ACC112 (cell line): ENCODE measurements around the gene BNIP3.

Experiments
- H2AFZ ChIP-seq: fragments of 200-600 bp; sonication (generic); one replicate; pipeline ENCODE4 v1.6.0; 2017; ENCODE audit warnings: antibody characterized with exemption, low read length; ENCODE audit not compliant: unreplicated experiment
- H3K27ac ChIP-seq: fragments of 200-600 bp; sonication (generic); 2 replicates; pipeline ENCODE4 v1.5.1; 2014; ENCODE audit warnings: low read depth, mild to moderate bottlenecking, antibody characterized with exemption, low read length, moderate library complexity
- H3K27me3 ChIP-seq: fragments of 200-600 bp; sonication (generic); 2 replicates; pipeline ENCODE4 v1.6.1; 2014; ENCODE audit warnings: mild to moderate bottlenecking, antibody characterized with exemption, low read length, moderate library complexity, mixed read lengths; ENCODE audit not compliant: insufficient read depth
- H3K36me3 ChIP-seq: fragments of 200-600 bp; sonication (generic); 2 replicates; pipeline ENCODE4 v1.6.1; 2016; ENCODE audit warnings: mild to moderate bottlenecking, antibody characterized with exemption, low read length, moderate library complexity, mixed read lengths; ENCODE audit not compliant: insufficient read depth
- H3K4me1 ChIP-seq: fragments of 200-600 bp; sonication (generic); one replicate; pipeline ENCODE4 v1.6.1; 2016; ENCODE audit warnings: low read length, mixed read lengths; ENCODE audit not compliant: insufficient read depth, unreplicated experiment, control insufficient read depth
- H3K4me3 ChIP-seq: fragments of 200-600 bp; sonication (generic); 2 replicates; pipeline ENCODE4 v1.5.1; 2014; ENCODE audit warnings: mild to moderate bottlenecking, low read depth, low read length
- H3K79me2 ChIP-seq: fragments of 200-600 bp; sonication (generic); one replicate; pipeline ENCODE4 v1.6.0; 2016; ENCODE audit warnings: low read length; ENCODE audit not compliant: control insufficient read depth, unreplicated experiment, insufficient read depth

Gene BNIP3

DNA sequence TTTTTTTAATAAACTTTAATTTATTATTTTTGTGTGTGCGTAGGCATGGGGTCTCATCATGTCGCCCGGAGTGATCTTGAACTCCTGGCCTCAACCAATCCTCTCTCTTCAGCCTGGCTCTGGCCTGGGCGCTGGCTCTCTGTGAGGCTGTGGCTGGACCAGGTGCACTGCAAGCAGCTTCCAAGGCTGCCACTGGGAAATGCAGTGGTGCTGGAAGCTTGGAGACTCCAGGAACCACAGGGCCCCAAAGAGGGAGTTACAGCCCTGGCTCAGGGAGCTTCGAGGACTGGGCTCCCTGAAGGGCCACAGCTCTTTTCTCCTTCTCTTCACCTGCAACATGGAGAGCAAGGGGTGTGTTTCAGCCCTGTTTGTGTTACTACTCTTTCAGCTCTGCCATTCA, 36.7 kb upstream of the BNIP3 start:
- no peak overlapping the region for H2AFZ ChIP-seq
- H3K4me3 ChIP-seq = no peak overlapping the region
- H3K79me2 ChIP-seq = no peaks in the 10 kb centered on the region
- no peaks in the 10 kb centered on the region for H3K4me1 ChIP-seq
- no peak overlapping the region for H3K27ac ChIP-seq
- peaks cover 27% of the 10 kb centered on the region for H3K27me3 ChIP-seq
- no peaks in the 10 kb centered on the region for H3K36me3 ChIP-seq

DNA sequence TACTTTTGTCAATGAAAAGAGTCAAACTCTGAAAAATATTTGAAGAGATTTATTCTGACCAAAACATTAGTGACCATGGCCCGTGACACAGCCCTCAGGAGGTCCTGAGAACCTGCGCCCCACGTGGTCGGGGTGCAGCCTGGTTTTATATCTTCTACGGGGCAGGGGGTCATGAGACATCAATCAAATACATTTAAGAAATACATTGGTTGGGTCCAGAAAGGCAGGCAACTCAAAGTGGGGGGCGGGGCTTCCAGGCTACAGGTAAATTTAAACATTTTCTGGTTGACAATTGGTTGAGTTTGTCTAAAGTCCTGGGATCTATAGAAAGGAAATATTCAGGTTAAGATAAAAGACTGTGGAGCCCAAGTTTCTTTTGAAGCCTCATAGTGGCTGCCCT, 34.8 kb upstream of the BNIP3 start:
- Histone ChIP-seq H3K36me3 (no peaks in the 10 kb centered on the region), H3K4me3 (no peak overlapping the region), H3K27ac (no peak overlapping the region), H3K4me1 (no peaks in the 10 kb centered on the region), H3K27me3 (peaks cover 39% of the 10 kb centered on the region), H2AFZ (no peak overlapping the region), H3K79me2 (no peaks in the 10 kb centered on the region)

DNA sequence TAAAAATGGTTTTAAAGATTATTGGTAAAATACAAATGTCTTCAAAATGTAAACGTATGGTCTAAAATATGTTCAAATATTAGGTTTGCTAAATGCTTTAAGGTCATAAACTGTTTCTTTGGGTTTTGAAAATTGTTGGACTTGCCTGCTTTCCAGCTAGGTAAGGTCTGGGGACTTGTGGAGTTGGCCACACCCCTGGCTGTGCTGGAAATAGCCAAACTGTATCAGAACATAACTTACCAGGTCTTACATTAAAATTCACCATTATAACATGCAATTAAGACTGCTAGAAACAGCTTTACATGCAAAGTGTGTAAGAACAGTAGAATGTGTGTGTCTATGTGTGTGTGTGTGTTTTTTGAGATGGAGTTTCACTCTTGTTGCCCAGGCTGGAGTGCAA, 29.7 kb upstream of the BNIP3 start:
- no peak overlapping the region for H3K27ac ChIP-seq
- no peaks in the 10 kb centered on the region for H3K4me1 ChIP-seq

GRCh38 chr10:132011024-132011423, 29.3 kb upstream of the BNIP3 start:
- Histone ChIP-seq H2AFZ (no peak overlapping the region), H3K27ac (no peak overlapping the region), H3K36me3 (no peaks in the 10 kb centered on the region), H3K27me3 (peaks cover 61% of the 10 kb centered on the region), H3K4me3 (no peak overlapping the region), H3K4me1 (no peaks in the 10 kb centered on the region), H3K79me2 (no peaks in the 10 kb centered on the region)

More for the DNA sequence above, 29.7 kb upstream of the BNIP3 start:
- Histone ChIP-seq H3K27me3 (peaks cover 65% of the 10 kb centered on the region), H3K79me2 (no peaks in the 10 kb centered on the region), H2AFZ (no peak overlapping the region), H3K4me3 (no peak overlapping the region), H3K36me3 (no peaks in the 10 kb centered on the region)

DNA sequence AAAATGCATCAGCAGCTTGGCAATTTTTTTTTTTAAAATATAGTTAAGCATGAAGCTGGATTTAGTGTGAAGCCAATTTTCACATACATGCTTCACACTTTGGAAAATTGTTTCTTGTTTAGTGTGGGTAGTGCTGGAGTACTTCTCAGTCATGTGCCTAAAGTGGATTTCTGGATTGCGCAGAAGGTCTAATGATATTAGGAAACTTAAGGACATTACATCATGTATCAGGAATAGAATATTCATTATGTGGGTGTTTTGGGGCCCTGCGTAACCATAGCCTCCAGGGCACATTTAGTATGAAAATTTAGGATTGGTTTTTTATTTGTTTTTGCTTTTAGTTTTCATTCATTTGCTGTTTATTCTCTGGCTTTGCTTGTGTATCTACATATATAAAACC, 28.8 kb upstream of the BNIP3 start:
- Histone ChIP-seq H3K36me3 (no peaks in the 10 kb centered on the region), H3K4me1 (no peaks in the 10 kb centered on the region), H2AFZ (no peak overlapping the region), H3K27ac (no peak overlapping the region), H3K79me2 (no peaks in the 10 kb centered on the region), H3K4me3 (no peak overlapping the region), H3K27me3 (peaks cover 59% of the 10 kb centered on the region)

GRCh38 chr10:132009575-132009974, 27.9 kb upstream of the BNIP3 start:
- Histone ChIP-seq H3K27me3 (peaks cover 53% of the 10 kb centered on the region), H3K4me1 (no peaks in the 10 kb centered on the region), H3K4me3 (no peak overlapping the region), H3K36me3 (no peaks in the 10 kb centered on the region), H3K79me2 (no peaks in the 10 kb centered on the region), H2AFZ (no peak overlapping the region), H3K27ac (no peak overlapping the region)

DNA sequence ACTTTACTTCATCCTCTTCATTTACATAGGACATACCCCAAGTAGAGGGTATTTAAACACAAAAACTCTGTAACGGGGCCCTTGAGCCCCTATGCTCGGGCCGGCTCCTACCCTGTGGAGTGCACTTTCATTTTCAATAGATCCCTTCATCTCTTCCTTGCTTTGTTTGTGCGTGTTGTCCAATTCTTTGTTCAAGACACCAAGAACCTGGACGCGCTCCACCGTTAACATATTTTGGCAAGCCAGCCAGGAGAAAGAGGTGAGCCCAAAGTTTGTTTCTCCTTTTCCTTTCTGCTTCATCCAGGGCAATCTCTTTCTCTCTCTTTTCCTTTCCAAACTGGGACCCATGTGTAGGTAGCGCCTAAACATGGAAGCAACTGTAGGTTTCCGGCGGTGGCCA, 26.0 kb upstream of the BNIP3 start:
- Histone ChIP-seq H3K4me1 (no peaks in the 10 kb centered on the region), H3K4me3 (no peak overlapping the region), H3K27me3 (peaks cover 51% of the 10 kb centered on the region), H2AFZ (no peak overlapping the region), H3K79me2 (no peaks in the 10 kb centered on the region), H3K27ac (no peak overlapping the region), H3K36me3 (no peaks in the 10 kb centered on the region)

DNA sequence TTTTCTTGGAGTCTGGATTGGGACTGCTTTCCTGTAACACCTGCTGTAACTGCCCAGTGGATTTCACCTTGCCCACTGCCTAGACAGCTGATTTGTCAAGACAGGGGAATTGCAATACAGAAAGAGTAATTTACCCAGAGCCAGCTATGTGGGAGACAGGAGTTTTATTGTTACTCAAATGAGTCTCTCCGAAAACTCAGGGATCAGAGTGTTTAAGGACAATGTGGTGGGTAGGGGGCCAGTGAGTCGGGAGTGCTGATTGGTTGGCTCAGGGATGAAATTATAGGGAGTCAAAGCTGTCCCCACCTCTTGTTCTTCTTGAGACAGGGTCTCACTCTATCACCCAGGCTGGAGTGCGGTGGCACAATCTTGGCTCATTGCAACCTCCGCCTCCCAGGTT, 25.2 kb upstream of the BNIP3 start:
- Histone ChIP-seq H3K79me2 (no peaks in the 10 kb centered on the region), H3K4me1 (no peaks in the 10 kb centered on the region), H3K4me3 (no peak overlapping the region)

DNA sequence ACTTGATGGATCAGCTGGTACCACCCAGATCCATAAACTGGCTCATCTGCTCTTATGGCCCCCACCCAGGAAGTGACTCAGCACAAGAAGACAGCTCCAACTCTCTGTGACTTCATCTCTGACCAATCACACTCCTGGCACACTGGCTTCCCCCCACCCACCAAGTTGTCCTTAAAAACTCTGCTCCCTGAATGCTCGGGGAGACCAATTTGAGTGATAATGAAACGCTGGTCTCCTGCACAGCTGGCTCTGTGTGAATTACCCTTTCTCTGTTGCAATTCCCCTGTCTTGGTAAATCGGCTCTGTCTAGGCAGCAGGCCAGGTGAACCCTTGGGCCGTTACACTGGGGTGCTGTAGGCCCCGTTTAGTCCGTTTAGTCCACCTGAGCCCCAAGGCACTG, 23.4 kb upstream of the BNIP3 start:
- no peaks in the 10 kb centered on the region for H3K79me2 ChIP-seq
- peaks cover 32% of the 10 kb centered on the region for H3K27me3 ChIP-seq
- no peak overlapping the region for H2AFZ ChIP-seq
- no peak overlapping the region for H3K4me3 ChIP-seq
- no peak overlapping the region for H3K27ac ChIP-seq
- H3K4me1 ChIP-seq = no peaks in the 10 kb centered on the region
- H3K36me3 ChIP-seq = no peaks in the 10 kb centered on the region

More for the DNA sequence above, 25.2 kb upstream of the BNIP3 start:
- Histone ChIP-seq H2AFZ (no peak overlapping the region), H3K27me3 (peaks cover 47% of the 10 kb centered on the region), H3K27ac (no peak overlapping the region), H3K36me3 (no peaks in the 10 kb centered on the region)

DNA sequence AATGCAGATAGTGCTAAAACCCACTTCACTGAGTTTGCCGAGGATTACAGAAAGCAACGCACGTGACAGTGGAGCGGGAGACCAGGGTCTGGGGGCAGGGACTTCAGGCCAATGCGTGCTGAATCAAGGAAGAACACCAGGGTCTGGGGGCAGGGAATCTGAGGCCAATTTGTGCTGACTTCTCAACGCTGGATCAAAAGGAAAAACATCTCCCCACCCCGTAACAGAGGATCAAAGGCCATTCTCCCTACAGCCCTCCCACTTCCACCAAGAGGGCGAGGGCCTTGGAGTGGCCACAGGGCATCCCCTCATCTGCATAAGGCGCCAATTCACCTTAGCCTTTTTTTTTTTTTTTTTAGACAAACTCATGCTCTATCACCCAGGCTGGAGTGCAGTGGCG, 22.3 kb upstream of the BNIP3 start:
- Histone ChIP-seq H3K27ac (no peak overlapping the region), H3K79me2 (no peaks in the 10 kb centered on the region), H3K36me3 (no peaks in the 10 kb centered on the region), H2AFZ (no peak overlapping the region), H3K4me1 (no peaks in the 10 kb centered on the region), H3K4me3 (no peak overlapping the region), H3K27me3 (peaks cover 21% of the 10 kb centered on the region)

DNA sequence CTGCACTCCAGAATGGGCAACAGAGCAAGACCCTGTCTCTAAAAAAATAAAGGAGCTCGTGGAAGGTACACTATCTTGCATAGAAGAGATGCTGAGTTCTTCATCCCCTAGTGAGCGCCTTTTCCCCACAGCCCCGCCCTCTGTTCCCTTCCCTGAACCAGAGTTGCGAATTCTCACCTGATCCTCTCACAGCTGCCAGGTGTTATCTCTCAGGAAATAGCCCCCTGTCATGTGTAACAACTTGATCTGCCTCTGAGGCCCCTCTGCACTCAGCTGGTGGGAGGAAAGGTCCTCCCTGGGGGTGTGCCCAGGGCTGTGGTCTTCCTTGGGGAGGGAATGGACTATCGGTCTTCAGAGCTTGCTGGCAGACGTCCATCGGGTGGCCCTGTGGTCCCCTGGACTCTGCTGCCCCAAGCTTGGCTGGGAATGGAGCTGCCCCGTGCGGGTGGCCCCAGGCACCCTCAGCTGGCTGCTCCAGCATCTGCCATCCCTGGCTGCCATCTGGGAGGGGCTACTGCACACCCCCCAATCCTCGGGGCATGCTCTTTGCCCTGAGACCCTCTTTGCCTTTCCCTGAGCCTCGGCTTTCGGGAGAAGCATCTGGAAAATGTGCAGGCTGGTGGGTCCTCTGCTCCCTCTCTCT, 21.7 kb upstream of the BNIP3 start:
- Histone ChIP-seq H3K79me2 (no peaks in the 10 kb centered on the region), H3K27ac (no peak overlapping the region), H3K4me1 (peaks cover under 1% of the 10 kb centered on the region), H3K36me3 (no peaks in the 10 kb centered on the region), H2AFZ (no peak overlapping the region), H3K4me3 (no peak overlapping the region), H3K27me3 (peaks cover 16% of the 10 kb centered on the region)
